Sigmoid colon (tissue), 7 donors: ENCODE measurements around the gene TFF2. TPM values are rescaled to one million over a fixed set of nuclear protein-coding genes. Genes with fewer than 3 reads are reported as not detected.

ENCODE experiments used
- DNase-seq: peaks from one replicate; pipeline ENCODE4 v3.0.0-alpha.2; 2019
- H3K27ac ChIP-seq, 4 donors: fragments of 200-600 bp; sonication (generic); one replicate each; pipeline ENCODE4 v1.5.1; 2016 to 2019; ENCODE audit warnings: mild to moderate bottlenecking in 1 of 4
- H3K27me3 ChIP-seq, 3 donors: fragments of 200-600 bp; sonication (generic); one replicate each; pipeline ENCODE4 v1.5.1; 2019; ENCODE audit warnings: mild to moderate bottlenecking in 1 of 3
- H3K36me3 ChIP-seq, 4 donors: fragments of 200-600 bp; sonication (generic); one replicate each; pipeline ENCODE4 v1.5.1; 2016 to 2019
- H3K4me1 ChIP-seq, 4 donors: fragments of 200-600 bp; sonication (generic); one replicate each; pipeline ENCODE4 v1.5.1; 2017 to 2019
- H3K4me3 ChIP-seq, 4 donors: fragments of 200-600 bp; sonication (generic); one replicate each; pipeline ENCODE4 v1.5.1; 2017 to 2019; ENCODE audit warnings: mild to moderate bottlenecking in 2 of 4, moderate library complexity in 1 of 4
- H3K9me3 ChIP-seq, 4 donors: fragments of 200-600 bp in 3 of 4; sonication (generic) in 3 of 4; one replicate each; pipeline versions ENCODE4 v1.5.1 to v1.6.1; 2013 to 2019
- EP300 ChIP-seq, 4 donors: sonication (generic); formaldehyde crosslinking; IDR thresholded peaks; one replicate each; pipeline ENCODE4 v1.6.1; 2017; ENCODE audit warnings: antibody characterized with exemption in 4 of 4
- POLR2A ChIP-seq, 2 donors: fragments of 450-650 bp; IDR thresholded peaks; one replicate each; pipeline ENCODE4 v1.6.1; 2016; ENCODE audit warnings: antibody characterized with exemption in 2 of 2, mild to moderate bottlenecking in 2 of 2, moderate library complexity in 2 of 2
- POLR2AphosphoS5 ChIP-seq, 4 donors: sonication (generic); formaldehyde crosslinking; IDR thresholded peaks; one replicate each; pipeline ENCODE4 v1.6.1; 2017; ENCODE audit warnings: antibody characterized with exemption in 4 of 4
- WGBS, 2 donors: extraction: QIAGEN DNeasy Blood & Tissue Kit; methylation state at CpG; one replicate each; pipeline ENCODE4 v1.1.7; 2013; 5-methylcytosine and 5-hydroxymethylcytosine counted together
- intact Hi-C: fragments of 100-400 bp; cut with DNase I; formaldehyde crosslinking; loops from one replicate; pipeline ENCODE4 v1.15.1; 2023
- polyA plus RNA-seq, 3 donors: library from polyadenylated mRNA; stranded (reverse); fragments of 200-250 nt; gene quantifications; one replicate each; pipeline ENCODE4 v1.2.3, GENCODE V29; 2013
- total RNA-seq, 4 donors: library from RNA; depleted of rRNA; stranded (reverse); fragments of >200 nt; gene quantifications; one replicate each; pipeline ENCODE4 v1.1.0, GENCODE V29; 2016
- TF ChIP-seq, protein P1 (sequence below), 4 experiments: fragments of 450-650 bp in 3 of 4; fragments of 200-600 bp in 1 of 4; IDR thresholded peaks; one replicate each; pipeline ENCODE4 v1.5.1; 2016 to 2019; ENCODE audit warnings: antibody characterized with exemption in 4 of 4, mild to moderate bottlenecking in 3 of 4, moderate library complexity in 2 of 4
- donor health status: healthy with polysubstance abuse.
- donor health status: Bipolar disorder and iron deficiency.
- donor health status: healthy.

Gene TFF2
- total and polyA plus RNA-seq, 7 donors, result 1.5 to 23.4 (median 3.0) TPM; not detected in 4

DNA sequence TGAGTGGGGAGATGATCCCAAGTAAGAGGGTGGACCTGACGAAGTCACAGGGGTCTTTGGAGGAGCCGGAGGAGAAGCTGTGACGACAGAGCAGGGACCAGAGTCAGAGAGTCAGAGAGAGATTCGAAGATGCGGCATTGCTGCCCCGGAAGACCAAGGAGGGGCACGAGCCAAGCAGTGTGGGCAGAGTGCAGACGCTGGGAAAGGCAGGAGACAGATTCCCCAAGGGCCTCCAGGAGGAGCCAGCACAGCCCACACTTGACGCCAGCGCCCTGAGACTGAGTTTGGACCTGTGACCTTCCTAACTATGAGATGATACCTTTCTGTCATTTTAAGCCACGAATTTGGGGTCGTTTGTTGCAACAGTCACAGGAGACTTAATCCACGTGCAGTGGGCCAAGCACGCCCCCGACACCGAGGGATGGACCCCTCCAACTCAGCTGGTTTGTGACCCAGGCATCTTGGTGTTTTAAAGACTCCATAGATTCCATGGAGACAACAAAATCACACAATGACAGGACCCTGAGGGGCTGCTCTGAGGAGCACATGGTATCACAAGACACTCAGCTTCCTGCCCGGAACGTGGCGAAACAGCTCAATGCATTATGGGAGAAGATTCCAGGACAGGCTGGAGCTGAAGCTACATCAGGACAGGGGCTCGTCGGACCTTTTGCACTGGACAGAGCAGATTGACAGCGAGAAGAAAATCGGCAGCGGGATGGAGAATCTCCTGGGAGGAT lies 26.6 kb upstream of the TFF2 start:
- intact Hi-C loops, result no loop called here
- H3K27ac ChIP-seq, result no peak overlapping the region
- H3K27me3 ChIP-seq, result peaks cover 0 to 26% (median 20%) of the 10 kb centered on the region in 3 donors
- H3K9me3 ChIP-seq, result peaks cover 0 to 4% (median 0%) of the 10 kb centered on the region in 4 donors
- no peaks in the 10 kb centered on the region for H3K36me3 ChIP-seq
- no peak for TF ChIP-seq EP300 (IDR thresholded peaks at IDR 0.05)
- TF ChIP-seq POLR2A (IDR thresholded peaks at IDR 0.05), result no peak
- TF ChIP-seq, protein P1, sequence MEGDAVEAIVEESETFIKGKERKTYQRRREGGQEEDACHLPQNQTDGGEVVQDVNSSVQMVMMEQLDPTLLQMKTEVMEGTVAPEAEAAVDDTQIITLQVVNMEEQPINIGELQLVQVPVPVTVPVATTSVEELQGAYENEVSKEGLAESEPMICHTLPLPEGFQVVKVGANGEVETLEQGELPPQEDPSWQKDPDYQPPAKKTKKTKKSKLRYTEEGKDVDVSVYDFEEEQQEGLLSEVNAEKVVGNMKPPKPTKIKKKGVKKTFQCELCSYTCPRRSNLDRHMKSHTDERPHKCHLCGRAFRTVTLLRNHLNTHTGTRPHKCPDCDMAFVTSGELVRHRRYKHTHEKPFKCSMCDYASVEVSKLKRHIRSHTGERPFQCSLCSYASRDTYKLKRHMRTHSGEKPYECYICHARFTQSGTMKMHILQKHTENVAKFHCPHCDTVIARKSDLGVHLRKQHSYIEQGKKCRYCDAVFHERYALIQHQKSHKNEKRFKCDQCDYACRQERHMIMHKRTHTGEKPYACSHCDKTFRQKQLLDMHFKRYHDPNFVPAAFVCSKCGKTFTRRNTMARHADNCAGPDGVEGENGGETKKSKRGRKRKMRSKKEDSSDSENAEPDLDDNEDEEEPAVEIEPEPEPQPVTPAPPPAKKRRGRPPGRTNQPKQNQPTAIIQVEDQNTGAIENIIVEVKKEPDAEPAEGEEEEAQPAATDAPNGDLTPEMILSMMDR (IDR thresholded peaks at IDR 0.05), result no peak
- no peak for TF ChIP-seq POLR2AphosphoS5 (IDR thresholded peaks at IDR 0.05)
- no peak overlapping the region for H3K4me3 ChIP-seq
- no peaks in the 10 kb centered on the region for H3K4me1 ChIP-seq
- 85 to 90% methylated on average over 24 of the region's 24 CpGs for WGBS, 2 donors
- peak; percentile 45 for DNase-seq

DNA sequence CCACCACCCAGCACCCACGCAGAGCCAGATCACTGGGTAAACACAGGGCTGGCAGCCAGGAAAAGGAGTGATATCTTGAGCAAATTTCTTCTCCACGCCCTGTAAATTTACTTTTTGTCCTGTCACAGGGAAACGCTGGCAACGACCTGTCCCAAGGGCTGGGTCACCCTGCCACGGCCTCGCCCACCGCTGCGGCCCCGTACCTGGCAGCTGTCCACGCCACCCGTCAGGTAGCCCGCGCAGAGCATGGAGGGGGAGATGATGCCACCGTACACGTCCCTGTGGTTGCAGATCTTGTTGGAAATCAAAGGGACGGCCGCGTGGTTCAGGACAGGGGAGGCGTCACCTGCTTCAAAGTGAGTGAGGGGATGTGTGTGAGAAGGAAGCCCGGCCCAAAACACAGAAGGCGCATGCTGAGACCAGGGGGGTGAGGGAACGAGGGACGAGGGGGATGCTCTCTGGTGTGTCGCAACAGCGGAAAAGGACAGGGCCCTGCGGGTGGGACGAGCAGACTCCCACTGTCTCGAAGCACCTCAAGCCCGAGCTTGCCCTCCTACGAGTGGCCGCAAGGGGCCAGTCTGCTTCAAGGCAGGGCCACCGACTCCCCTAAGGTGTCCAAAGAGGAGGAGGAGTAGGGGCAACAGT lies 25.7 kb upstream of the TFF2 start:
- no peaks in the 10 kb centered on the region for H3K36me3 ChIP-seq
- no peak for DNase-seq
- H3K9me3 ChIP-seq, result no peaks in the 10 kb centered on the region
- H3K27me3 ChIP-seq, result peaks cover 0 to 26% (median 20%) of the 10 kb centered on the region in 3 donors
- H3K4me1 ChIP-seq, result no peaks in the 10 kb centered on the region
- no peak overlapping the region for H3K27ac ChIP-seq
- WGBS, 2 donors, result 36 to 72% methylated on average over 32 of the region's 32 CpGs
- no peak overlapping the region for H3K4me3 ChIP-seq
- TF ChIP-seq EP300 (IDR thresholded peaks at IDR 0.05) (no peak), POLR2AphosphoS5 (IDR thresholded peaks at IDR 0.05) (no peak)
- intact Hi-C loops, result no loop called here

DNA sequence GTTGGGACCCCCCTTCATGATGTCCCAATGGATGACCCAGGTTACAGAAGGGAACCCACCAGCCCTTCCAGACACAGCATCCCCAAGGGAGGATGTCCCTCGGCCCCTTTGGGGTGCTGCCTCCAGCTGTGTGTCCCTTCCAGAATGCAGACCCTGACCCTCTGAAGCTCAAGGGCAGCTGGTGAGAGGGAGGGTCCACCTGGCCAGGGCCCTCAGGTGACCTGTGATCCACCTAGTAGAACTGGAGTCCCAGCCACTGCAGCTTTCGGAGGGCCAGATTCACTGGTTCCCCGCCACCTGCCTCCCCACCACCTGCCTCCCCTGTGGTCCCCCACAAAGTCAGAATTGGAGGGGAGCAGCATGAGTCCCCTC lies 25.2 kb upstream of the TFF2 start:
- no peak overlapping the region for H3K27ac ChIP-seq
- no peak for TF ChIP-seq EP300 (IDR thresholded peaks at IDR 0.05)
- TF ChIP-seq, protein P1 (IDR thresholded peaks at IDR 0.05), result no peak
- no peak for TF ChIP-seq POLR2A (IDR thresholded peaks at IDR 0.05)
- no peak for TF ChIP-seq POLR2AphosphoS5 (IDR thresholded peaks at IDR 0.05)
- no peak for DNase-seq
- no peaks in the 10 kb centered on the region for H3K36me3 ChIP-seq
- no peaks in the 10 kb centered on the region for H3K4me1 ChIP-seq
- 39 to 82% methylated on average over 3 of the region's 3 CpGs for WGBS, 2 donors
- H3K9me3 ChIP-seq, result no peaks in the 10 kb centered on the region
- H3K27me3 ChIP-seq, result peaks cover 0 to 26% (median 20%) of the 10 kb centered on the region in 3 donors
- intact Hi-C loops, result no loop called here
- H3K4me3 ChIP-seq, result no peak overlapping the region

DNA sequence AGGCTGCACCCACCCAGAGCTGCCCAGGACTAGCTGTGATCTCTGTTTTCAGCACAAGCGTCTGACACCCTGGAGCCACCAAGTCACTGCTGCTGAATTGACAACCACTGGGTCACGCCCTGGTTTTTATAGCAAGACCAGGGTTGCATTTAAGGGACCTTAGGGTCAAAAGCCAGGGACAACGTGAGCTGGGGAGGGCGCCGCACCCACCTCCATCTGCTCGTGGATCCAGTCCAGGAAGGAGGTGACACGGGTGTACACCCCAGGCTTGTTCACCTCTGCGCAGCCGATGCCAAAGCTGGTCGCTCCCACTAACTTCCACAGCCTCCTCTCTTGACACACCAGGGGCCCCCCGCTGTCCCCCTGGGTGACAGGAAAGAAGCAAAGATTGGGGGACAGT lies 24.7 kb upstream of the TFF2 start:
- H3K4me1 ChIP-seq, result no peaks in the 10 kb centered on the region
- peaks cover 0 to 26% (median 20%) of the 10 kb centered on the region in 3 donors for H3K27me3 ChIP-seq
- H3K4me3 ChIP-seq, result no peak overlapping the region
- TF ChIP-seq POLR2AphosphoS5 (IDR thresholded peaks at IDR 0.05) (no peak), EP300 (IDR thresholded peaks at IDR 0.05) (no peak), POLR2A (IDR thresholded peaks at IDR 0.05) (no peak)
- TF ChIP-seq, protein P1 (IDR thresholded peaks at IDR 0.05), result no peak
- intact Hi-C loops, result no loop called here
- no peaks in the 10 kb centered on the region for H3K36me3 ChIP-seq
- WGBS, 2 donors, result 20 to 61% methylated on average over 11 of the region's 11 CpGs
- no peak overlapping the region for H3K27ac ChIP-seq
- no peak for DNase-seq
- H3K9me3 ChIP-seq, result no peaks in the 10 kb centered on the region

DNA sequence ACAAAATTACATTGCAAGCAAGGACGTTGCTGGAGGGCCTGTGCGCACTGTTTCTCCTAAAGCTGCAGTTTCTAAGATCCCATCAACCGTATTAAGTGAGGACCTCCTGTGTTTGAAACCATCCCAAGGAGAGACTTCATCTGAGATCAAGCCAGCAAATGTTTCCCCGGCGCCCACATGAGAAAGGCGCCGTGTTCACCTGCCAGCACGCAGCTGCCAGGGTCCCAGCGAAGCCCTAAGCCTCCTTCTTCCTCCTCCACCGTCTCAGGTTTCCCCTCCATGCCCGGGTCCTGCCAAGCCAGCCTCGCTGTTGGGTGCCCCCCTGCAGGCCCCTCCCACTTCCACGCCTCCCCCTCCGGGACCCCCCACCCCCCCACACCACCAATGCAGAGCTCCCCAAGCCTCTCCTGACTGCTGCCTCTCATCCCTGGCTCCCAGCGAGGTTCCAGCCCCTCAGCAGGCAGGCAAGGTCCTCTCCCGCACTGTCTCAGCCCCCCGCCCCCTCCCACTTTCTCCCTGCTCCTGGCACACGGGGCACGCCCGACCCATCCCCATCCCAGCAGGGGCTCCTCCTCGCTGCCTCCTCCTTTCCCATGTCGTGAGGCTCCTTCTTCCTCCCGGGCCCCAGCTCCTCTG lies 24.2 kb upstream of the TFF2 start:
- Histone ChIP-seq H3K27me3 (peaks cover 0 to 29% (median 20%) of the 10 kb centered on the region in 3 donors), H3K27ac (no peak overlapping the region), H3K36me3 (no peaks in the 10 kb centered on the region), H3K4me3 (no peak overlapping the region), H3K4me1 (no peaks in the 10 kb centered on the region), H3K9me3 (no peaks in the 10 kb centered on the region)
- TF ChIP-seq POLR2A (IDR thresholded peaks at IDR 0.05) (no peak), POLR2AphosphoS5 (IDR thresholded peaks at IDR 0.05) (no peak), EP300 (IDR thresholded peaks at IDR 0.05) (no peak)
- TF ChIP-seq, protein P1 (IDR thresholded peaks at IDR 0.05), result no peak
- 47 to 51% methylated on average over 23 of the region's 23 CpGs for WGBS, 2 donors
- intact Hi-C loops, result no loop called here
- DNase-seq, result no peak
